DOHH2 (cell line): Measurements from ENCODE around the gene S100B.

ENCODE experiments used
- H3F3A ChIP-seq: fragments of 200-600 bp; sonication (generic), shearing (Covaris generic); 2 replicates; pipeline ENCODE4 v1.6.0; 2016; ENCODE audit warnings: antibody characterized with exemption, mild to moderate bottlenecking; ENCODE audit not compliant: control insufficient read depth, insufficient read depth
- H3K27ac ChIP-seq: fragments of 200-600 bp; sonication (generic); 2 replicates; pipeline ENCODE4 v1.5.1; 2014; ENCODE audit warnings: low read depth, mild to moderate bottlenecking, low read length, moderate library complexity
- H3K27me3 ChIP-seq: fragments of 200-600 bp; sonication (generic); 2 replicates; pipeline ENCODE4 v1.6.1; 2014; ENCODE audit warnings: mild to moderate bottlenecking, low read length, mixed read lengths; ENCODE audit not compliant: control insufficient read depth
- H3K36me3 ChIP-seq: fragments of 200-600 bp; sonication (generic); 2 replicates; pipeline ENCODE4 v1.6.1; 2014; ENCODE audit warnings: mild to moderate bottlenecking, low read length, moderate library complexity, mixed read lengths; ENCODE audit not compliant: control insufficient read depth
- H3K4me1 ChIP-seq: fragments of 200-600 bp; sonication (generic); 2 replicates; pipeline ENCODE4 v1.6.1; 2014; ENCODE audit warnings: mild to moderate bottlenecking, low read length, mixed read lengths; ENCODE audit not compliant: control insufficient read depth
- H3K4me2 ChIP-seq: fragments of 200-600 bp; sonication (generic); 2 replicates; pipeline ENCODE4 v1.6.0; 2014; ENCODE audit warnings: mild to moderate bottlenecking, low read length, moderate library complexity
- H3K4me3 ChIP-seq: fragments of 200-600 bp; sonication (generic); 2 replicates; pipeline ENCODE4 v1.5.1; 2014; ENCODE audit warnings: mild to moderate bottlenecking, low read length, mixed read lengths
- H3K79me2 ChIP-seq: fragments of 200-600 bp; sonication (generic); 2 replicates; pipeline ENCODE4 v1.6.1; 2014; ENCODE audit warnings: mild to moderate bottlenecking, low read length, mixed read lengths; ENCODE audit not compliant: control insufficient read depth
- H3K9me2 ChIP-seq: fragments of 200-600 bp; sonication (generic); replicated peaks from 2 replicates; pipeline ENCODE4 v1.6.1; 2014; ENCODE audit warnings: mild to moderate bottlenecking, low read length, mixed read lengths; ENCODE audit not compliant: control insufficient read depth
- H3K9me3 ChIP-seq: fragments of 200-600 bp; sonication (generic); 2 replicates; pipeline ENCODE4 v1.6.1; 2014; ENCODE audit warnings: antibody characterized with exemption, low read length, mixed read lengths; ENCODE audit not compliant: control insufficient read depth, insufficient read depth
- H4K20me1 ChIP-seq: fragments of 200-600 bp; sonication (generic); 2 replicates; pipeline ENCODE4 v1.6.0; 2014; ENCODE audit warnings: low read depth, mild to moderate bottlenecking, antibody characterized with exemption, low read length, moderate library complexity; ENCODE audit not compliant: control insufficient read depth, insufficient read depth
- CTCF ChIP-seq: fragments of 200-600 bp; sonication (generic); IDR thresholded peaks from one replicate; pipeline ENCODE4 v1.5.1; 2014; ENCODE audit warnings: antibody characterized with exemption, mild to moderate bottlenecking, low read depth, low read length; ENCODE audit not compliant: poor library complexity, severe bottlenecking
- EZH2phosphoT487 ChIP-seq: fragments of 200-600 bp; sonication (generic); IDR thresholded peaks from 2 replicates; pipeline ENCODE4 v1.6.1; 2017; ENCODE audit warnings: borderline replicate concordance, mild to moderate bottlenecking, antibody characterized with exemption, low read length, moderate library complexity, mixed read lengths

The S100B gene

GRCh38 chr21:46621457-46622182, 16.7 kb upstream of the S100B start:
- H4K20me1 ChIP-seq: no peaks in the 10 kb centered on the region
- H3F3A ChIP-seq: no peaks in the 10 kb centered on the region
- H3K4me1 ChIP-seq: no peaks in the 10 kb centered on the region
- H3K36me3 ChIP-seq: no peaks in the 10 kb centered on the region
- no peaks in the 10 kb centered on the region for H3K79me2 ChIP-seq
- no peak overlapping the region for H3K4me3 ChIP-seq
- TF ChIP-seq CTCF (no peak), EZH2phosphoT487 (no peak)
- H3K9me3 ChIP-seq: peaks cover 5% of the 10 kb centered on the region
- H3K9me2 ChIP-seq: no peaks in the 10 kb centered on the region
- H3K4me2 ChIP-seq: no peak overlapping the region
- no peaks in the 10 kb centered on the region for H3K27me3 ChIP-seq
- H3K27ac ChIP-seq: no peak overlapping the region

- Histone ChIP-seq H3K9me2 (no peaks in the 10 kb centered on the region), H3F3A (no peaks in the 10 kb centered on the region), H3K36me3 (no peaks in the 10 kb centered on the region), H3K4me2 (no peak overlapping the region), H3K79me2 (no peaks in the 10 kb centered on the region), H4K20me1 (no peaks in the 10 kb centered on the region), H3K4me1 (no peaks in the 10 kb centered on the region), H3K4me3 (no peak overlapping the region), H3K27ac (no peak overlapping the region), H3K9me3 (peaks cover 4% of the 10 kb centered on the region), H3K27me3 (no peaks in the 10 kb centered on the region)
- no peak for TF ChIP-seq CTCF
- no peak for TF ChIP-seq EZH2phosphoT487
Measured at GRCh38 chr21:46620846-46621245, 16.0 kb upstream of the S100B start.

- H3K36me3 ChIP-seq: no peaks in the 10 kb centered on the region
- no peak overlapping the region for H3K27ac ChIP-seq
- H4K20me1 ChIP-seq: no peaks in the 10 kb centered on the region
- H3K4me1 ChIP-seq: no peaks in the 10 kb centered on the region
- H3K9me2 ChIP-seq: no peaks in the 10 kb centered on the region
- no peaks in the 10 kb centered on the region for H3K79me2 ChIP-seq
- H3K27me3 ChIP-seq: no peaks in the 10 kb centered on the region
- H3K4me2 ChIP-seq: no peak overlapping the region
- H3F3A ChIP-seq: no peaks in the 10 kb centered on the region
- H3K4me3 ChIP-seq: no peak overlapping the region
- no peaks in the 10 kb centered on the region for H3K9me3 ChIP-seq
- no peak for TF ChIP-seq CTCF
- TF ChIP-seq EZH2phosphoT487: no peak
Measured at GRCh38 chr21:46619846-46620245, 15.0 kb upstream of the S100B start.
